ENCODE measurements around the gene USP32.

The USP32 gene

GRCh38 chr17:60138769-60139437, 253.0 kb downstream of the USP32 start:
- DNase-seq (ENCODE audit: low read depth) = no peak
- no peak for TF ChIP-seq CTCF (IDR thresholded peaks at IDR 0.05; ENCODE audit: low read length, missing control alignments)
- H3K4me3 ChIP-seq (replicated peaks; ENCODE audit: low read depth, low read length) = no peak overlapping the region

GRCh38 chr17:60137731-60138130, 254.2 kb downstream of the USP32 start:
- no peak overlapping the region for H3K4me3 ChIP-seq (replicated peaks; ENCODE audit: low read depth, low read length)
- TF ChIP-seq CTCF (IDR thresholded peaks at IDR 0.05; ENCODE audit: low read length, missing control alignments) = no peak
- no peak for DNase-seq (ENCODE audit: low read depth)

- no peak for TF ChIP-seq CTCF (IDR thresholded peaks at IDR 0.05; ENCODE audit: low read length, missing control alignments)
- H3K4me3 ChIP-seq (replicated peaks; ENCODE audit: low read depth, low read length) = peak overlapping the region; percentile 81
- no peak for DNase-seq (ENCODE audit: low read depth)
These were observed 255.8 kb downstream of the USP32 start for GRCh38 chr17:60135951-60136666.

GRCh38 chr17:60135151-60135950, 256.6 kb downstream of the USP32 start:
- DNase-seq (ENCODE audit: low read depth) = peak; percentile 92
- TF ChIP-seq CTCF (IDR thresholded peaks at IDR 0.05; ENCODE audit: low read length, missing control alignments) = no peak
- H3K4me3 ChIP-seq (replicated peaks; ENCODE audit: low read depth, low read length) = peak overlapping the region; percentile 81

GRCh38 chr17:60134396-60135150, 257.4 kb downstream of the USP32 start:
- TF ChIP-seq CTCF (IDR thresholded peaks at IDR 0.05; ENCODE audit: low read length, missing control alignments) = no peak
- H3K4me3 ChIP-seq (replicated peaks; ENCODE audit: low read depth, low read length) = peak overlapping the region; percentile 81
- peak; percentile 69 for DNase-seq (ENCODE audit: low read depth)

- no peak for TF ChIP-seq CTCF (IDR thresholded peaks at IDR 0.05; ENCODE audit: low read length, missing control alignments)
- no peak for DNase-seq (ENCODE audit: low read depth)
- no peak overlapping the region for H3K4me3 ChIP-seq (replicated peaks; ENCODE audit: low read depth, low read length)
These were observed 261.5 kb downstream of the USP32 start for GRCh38 chr17:60130466-60130865.
